Dermis blood vessel endothelial cell (primary cell): Measurements from ENCODE around the gene DLX1. TPM values are rescaled to one million over a fixed set of nuclear protein-coding genes. Genes with fewer than 3 reads are reported as not detected.
"Not testable (repeated sequence)": the region's sequence is repeated elsewhere in the genome, so short reads cannot be mapped to it uniquely, and the experiment has no call there.

Source experiments
- DNase-seq: peaks from one replicate; pipeline ENCODE4 v3.0.0; 2010
- total RNA-seq: library from RNA; depleted of rRNA; stranded (reverse); fragments of >200 nt; gene quantifications from 2 replicates; pipeline ENCODE4 v1.2.3, GENCODE V29; 2014

DLX1 gene
- total RNA-seq, 1 donor from 2014 or later: not detected

GRCh38 chr2:172099472-172100079, 14.3 kb downstream of the DLX1 start:
- no peak for DNase-seq

- DNase-seq: no peak
These were observed 15.0 kb downstream of the DLX1 start for GRCh38 chr2:172100080-172100934.

GRCh38 chr2:172100935-172101820, 15.9 kb downstream of the DLX1 start:
- DNase-seq: no peak

GRCh38 chr2:172101821-172102390, 16.6 kb downstream of the DLX1 start:
- DNase-seq: peak; percentile 37

GRCh38 chr2:172102391-172103359, 17.4 kb downstream of the DLX1 start, which contains the start of gene DLX2:
TSS of gene DLX2 (minus strand) at chr2:172102900. CDS start at chr2:172102538, 362 bp downstream.
- DNase-seq: peak; percentile 92

- peak; percentile 94 for DNase-seq
These were observed 18.4 kb downstream of the DLX1 start for GRCh38 chr2:172103471-172104272.

- no peak for DNase-seq
These were observed 20.3 kb downstream of the DLX1 start for GRCh38 chr2:172105471-172106107.

- DNase-seq: peak; percentile 67
These were observed 21.0 kb downstream of the DLX1 start for GRCh38 chr2:172106108-172106961.

- no peak for DNase-seq
These were observed 22.6 kb downstream of the DLX1 start for GRCh38 chr2:172107690-172108586.

GRCh38 chr2:172108587-172108930, 23.3 kb downstream of the DLX1 start:
- no peak for DNase-seq

- DNase-seq: no peak
These were observed 24.1 kb downstream of the DLX1 start for GRCh38 chr2:172109256-172109987.

GRCh38 chr2:172109988-172110811, 24.9 kb downstream of the DLX1 start:
- DNase-seq: no peak

- DNase-seq: peak; percentile 68
These were observed 28.3 kb downstream of the DLX1 start for GRCh38 chr2:172113617-172114016.

- DNase-seq: not testable (repeated sequence)
These were observed 28.9 kb downstream of the DLX1 start for GRCh38 chr2:172114176-172114575.

- no peak for DNase-seq
These were observed 29.3 kb downstream of the DLX1 start for GRCh38 chr2:172114579-172114978.

- no peak for DNase-seq
These were observed 30.8 kb downstream of the DLX1 start for GRCh38 chr2:172116107-172116506.
